NCI-H2196 treated with DMSO at 0.1 percent for 48 hours (cell line): ENCODE results near the gene ZNFX1.
A peak's percentile ranks its signal among the peaks of the same experiment; 100 is the strongest.
"Not testable (repeated sequence)": the region's sequence is repeated elsewhere in the genome, so short reads cannot be mapped to it uniquely, and the experiment has no call there.

Source experiments
- DNase-seq: peaks from one replicate; lab custom pipeline; 2025; ENCODE audit not compliant: unreplicated experiment; lab: John Stamatoyannopoulos, UW

Gene ZNFX1

DNA sequence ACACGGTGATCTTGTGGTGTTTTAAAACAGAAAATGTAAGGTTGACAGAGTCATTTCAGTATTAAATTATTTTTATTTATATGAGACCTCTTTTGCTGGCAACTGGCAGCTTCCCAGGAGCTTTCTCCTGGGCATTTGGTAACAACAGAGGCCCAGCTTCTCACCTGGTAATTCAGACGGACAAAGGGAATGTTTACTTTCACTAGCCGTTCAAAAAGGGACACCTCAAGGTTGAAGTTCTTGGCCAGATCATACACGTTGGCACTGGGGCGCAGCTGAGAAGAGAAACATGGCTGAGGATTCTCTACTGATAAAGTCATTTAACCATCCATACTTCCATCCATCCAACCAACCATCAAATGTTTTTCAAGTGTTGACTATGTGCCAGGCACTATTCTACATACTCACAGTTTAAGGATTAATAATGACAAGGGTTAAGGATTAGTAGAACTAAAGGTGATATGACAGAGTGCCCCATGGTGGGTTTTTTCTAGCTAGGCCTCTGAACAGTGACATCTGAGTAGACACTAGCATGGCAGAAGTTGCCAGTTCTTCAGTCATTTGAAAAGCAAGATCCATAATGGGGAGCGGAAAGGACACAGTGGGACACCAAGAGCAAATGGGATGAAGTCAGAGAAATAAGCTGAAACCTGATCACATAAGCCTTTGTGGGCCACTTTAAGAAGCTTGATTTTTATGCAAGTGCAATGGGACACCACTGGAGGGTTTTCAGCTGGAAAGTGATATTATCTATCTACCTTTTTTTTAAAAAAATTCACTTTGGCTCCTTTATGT, 25.1 kb downstream of the ZNFX1 start:
- DNase-seq: peak; percentile 51

DNA sequence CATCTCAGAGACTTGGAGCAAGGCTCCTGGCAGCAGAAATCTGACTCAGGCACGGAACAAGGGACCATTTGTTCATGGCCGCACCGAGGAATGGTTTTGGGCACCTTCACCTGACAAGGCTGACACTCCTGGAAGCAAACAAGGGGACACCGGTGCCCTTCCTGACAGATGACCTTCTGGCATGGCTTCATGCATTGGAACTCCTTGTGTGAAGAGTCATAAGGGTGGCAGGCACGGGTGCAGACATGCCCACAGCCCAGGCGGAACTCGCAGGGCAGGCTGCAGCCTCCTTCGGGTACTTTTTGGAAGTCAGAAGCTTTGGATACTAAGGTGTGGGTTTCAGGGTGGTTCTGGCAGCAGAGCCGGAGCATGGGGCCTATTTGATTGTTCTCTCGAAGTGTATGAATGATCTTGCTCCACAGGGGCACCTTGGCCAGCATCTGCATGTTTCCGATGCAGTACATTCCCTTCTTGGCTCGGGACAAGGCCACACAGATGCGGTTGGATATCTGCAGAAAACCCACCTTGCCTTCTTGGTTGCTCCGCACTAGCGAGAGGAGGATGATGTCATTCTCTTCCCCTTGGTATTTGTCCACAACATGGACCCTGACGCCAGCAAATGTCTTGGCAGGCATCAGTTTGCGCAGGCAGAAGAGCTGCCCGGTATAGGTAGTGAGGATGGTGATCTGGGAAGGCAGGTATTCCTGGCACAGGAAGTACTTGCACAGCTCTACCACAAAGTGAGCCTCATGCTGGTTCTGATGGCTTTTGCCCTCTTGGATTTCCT, 28.8 kb downstream of the ZNFX1 start:
- no peak for DNase-seq

DNA sequence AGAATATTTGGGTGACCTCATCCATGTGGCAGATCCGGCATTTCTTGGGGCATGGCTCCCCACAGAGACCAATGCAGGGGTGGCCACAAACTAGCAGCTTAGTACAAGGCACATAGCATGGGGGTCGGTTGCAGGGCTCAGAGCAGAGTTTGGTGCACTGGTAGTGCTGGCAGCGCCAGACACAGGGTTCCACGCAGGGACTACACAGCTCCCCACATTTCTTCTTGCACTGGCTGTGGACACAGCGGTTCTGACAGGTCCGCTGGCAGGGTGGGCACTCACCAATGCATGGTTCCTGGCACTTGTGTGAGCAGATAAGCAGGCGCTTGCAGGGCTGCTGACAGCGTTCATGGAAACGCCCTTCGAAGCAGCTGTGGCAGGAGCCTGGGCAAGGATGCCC, 29.6 kb downstream of the ZNFX1 start:
- no peak for DNase-seq

DNA sequence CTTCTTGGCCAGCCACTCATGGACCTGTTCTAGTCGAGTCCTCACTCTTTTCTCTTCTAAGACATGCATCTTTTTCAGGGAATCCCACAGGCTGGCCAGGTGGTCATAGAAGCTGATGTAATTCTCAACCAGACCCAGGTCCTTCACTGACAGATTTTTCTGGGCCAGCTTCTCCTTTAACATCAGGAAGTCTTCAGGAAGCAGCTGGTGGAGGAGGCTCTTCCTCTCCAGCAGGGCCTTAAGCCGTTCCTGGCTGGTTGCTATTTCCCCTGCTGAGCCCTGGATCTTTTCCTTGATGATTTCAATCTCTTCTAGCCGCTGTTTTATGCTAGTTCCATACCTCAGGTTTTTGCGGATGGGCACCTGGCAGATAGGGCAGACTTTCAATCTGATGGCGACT, 30.1 kb downstream of the ZNFX1 start:
- DNase-seq: no peak

DNA sequence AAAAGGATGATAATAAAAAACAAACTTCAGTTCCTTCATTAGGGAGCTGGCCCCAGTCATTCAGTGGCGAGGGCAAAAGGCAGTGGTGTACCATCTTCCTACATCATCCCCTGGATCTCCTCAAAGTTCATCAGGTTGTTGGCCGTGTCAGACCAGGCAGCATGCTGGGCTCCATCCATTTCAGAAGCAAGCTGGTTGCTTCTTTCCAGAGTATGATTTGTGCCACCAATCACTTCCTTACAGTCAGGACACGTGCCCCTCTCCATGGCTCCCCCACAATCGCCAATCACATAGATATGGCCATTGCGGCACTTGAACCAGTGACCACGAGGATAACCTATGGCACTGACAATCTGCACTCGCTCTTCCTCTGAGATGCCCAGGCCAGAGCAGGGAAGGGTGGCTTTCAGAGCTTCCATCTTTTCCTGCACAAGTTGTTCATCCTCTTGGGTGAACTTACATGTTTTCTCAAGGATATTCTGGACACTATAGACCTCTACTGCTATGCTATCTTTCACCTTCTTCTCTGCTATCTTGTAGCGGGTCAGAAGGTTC, 30.6 kb downstream of the ZNFX1 start:
- DNase-seq: no peak

DNA sequence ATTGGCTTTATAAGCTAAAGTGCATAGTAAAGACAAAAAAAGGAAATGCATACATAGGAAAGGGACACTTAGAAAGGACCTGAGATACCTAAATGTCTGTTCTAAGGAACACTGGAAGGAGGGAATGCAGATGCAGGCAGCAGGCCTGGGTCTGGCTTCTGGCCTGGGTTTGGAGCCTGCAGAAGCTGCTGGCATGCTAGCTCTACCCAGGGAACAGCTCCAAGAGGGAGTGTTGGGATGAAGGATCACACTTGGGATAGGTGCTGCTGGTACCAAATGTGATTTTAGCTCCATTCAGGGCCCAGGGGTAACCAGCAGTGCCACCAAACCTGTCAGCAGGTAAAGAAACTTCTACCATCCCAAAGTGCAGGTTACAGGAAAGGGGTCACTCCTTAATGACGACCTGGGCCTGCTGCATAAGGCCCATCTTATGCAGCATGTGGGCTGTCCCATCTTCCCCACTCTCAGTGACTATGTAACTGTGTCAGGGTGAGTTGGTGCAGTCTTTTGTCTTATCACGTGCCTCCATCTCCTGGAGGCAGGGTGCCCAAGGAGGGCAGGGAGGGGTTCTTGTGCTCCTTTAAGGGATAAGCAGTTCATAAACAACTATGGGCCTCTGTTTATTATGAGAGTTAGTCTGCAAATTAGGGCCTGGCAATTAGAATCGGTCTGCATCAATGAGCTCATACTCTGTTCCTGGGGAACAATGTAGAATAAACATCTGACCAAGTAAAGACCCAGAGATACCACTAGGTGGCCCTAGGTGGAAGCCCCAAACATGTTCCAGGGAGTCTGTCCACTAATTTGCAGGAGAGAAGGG, 31.7 kb downstream of the ZNFX1 start:
- DNase-seq: peak; percentile 64

DNA sequence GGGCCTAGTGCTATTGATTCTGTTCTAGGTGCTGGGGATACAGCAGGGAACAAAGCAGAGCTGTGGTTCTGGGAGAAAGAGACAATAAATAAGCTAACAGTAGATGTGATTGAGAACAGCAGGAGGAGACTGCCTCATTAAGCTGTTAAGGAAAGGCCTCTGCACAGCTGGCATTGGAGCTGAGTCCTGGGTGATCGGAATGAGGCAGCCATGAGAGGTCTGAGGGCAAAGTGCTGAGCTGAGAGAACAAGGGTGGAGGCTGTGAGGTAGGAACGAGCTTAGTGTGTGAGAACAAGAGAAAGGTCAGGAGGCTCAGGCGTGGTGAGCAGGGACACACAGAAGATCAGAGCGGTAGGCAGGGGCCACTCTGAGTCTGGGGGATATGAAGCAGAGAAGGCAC, 40.3 kb downstream of the ZNFX1 start:
- DNase-seq: no peak

DNA sequence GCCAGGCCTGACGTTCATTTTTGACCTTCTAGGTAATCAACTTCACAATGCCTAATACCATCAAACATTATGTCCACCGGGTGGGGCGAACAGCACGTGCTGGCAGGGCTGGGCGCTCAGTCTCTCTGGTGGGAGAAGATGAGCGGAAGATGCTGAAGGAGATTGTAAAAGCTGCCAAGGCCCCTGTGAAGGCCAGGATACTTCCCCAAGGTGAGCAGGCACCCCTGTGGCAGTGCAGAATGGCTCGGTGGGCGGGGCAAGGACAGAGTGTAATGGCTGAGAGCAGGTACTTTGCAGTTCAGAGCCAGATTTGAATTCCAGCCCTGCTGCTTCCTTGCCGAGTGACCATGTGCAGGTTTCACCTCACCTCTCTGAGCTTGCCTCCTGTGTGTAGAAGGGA, 41.6 kb downstream of the ZNFX1 start:
- DNase-seq: no peak

DNA sequence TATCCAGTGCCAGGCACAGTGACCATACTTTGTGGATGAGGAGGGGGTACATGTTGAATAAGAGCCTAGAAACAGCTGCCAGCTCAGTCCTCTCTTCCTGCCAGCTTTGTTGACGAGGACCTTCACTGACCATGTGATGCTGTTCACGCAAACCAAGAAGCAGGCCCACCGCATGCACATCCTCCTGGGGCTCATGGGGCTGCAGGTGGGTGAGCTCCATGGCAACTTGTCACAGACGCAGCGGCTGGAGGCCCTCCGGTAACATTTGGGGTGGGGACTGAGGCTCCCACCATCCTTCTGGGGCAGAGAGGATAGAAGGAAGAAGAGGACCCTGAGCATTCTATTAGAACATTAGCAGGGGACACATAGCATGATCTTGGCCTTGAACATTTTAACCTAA, 43.0 kb downstream of the ZNFX1 start:
- DNase-seq: no peak

DNA sequence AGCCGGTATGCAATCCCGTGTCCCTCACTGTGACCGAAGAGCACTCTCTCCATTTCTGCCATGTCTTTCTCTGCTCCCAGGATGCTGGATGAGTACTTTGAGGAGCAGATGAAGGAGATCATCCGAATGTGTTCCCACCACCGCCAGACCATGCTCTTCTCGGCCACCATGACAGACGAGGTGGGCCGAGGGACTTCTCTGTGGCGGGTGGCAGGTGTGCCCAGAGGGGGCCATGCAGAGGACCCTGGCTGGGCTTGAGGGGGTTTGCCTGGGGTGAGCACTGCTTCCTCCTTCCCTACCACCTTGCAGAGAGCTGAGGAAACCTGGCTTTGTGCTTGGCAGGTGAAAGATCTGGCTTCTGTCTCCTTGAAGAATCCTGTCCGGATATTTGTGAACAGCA, 44.6 kb downstream of the ZNFX1 start:
- no peak for DNase-seq

DNA sequence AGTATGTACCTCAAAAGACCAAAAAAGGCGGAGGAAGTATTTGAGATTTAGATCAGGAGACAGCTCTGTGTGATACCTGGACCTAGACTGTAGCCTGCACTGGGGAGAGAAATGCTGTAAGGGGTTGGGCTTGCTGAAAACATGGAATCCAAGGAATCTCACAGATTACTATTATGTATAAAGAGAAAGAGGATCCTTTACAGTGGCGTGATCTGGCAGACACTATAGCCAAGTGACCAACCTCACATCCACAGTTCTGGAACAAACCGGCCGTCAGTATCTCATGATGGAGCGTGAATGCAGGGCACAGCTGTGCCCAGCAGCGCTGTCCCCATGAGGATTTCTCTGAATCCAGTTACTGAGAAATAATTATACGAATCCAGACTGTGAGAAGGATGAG, 46.4 kb downstream of the ZNFX1 start:
- no peak for DNase-seq

DNA sequence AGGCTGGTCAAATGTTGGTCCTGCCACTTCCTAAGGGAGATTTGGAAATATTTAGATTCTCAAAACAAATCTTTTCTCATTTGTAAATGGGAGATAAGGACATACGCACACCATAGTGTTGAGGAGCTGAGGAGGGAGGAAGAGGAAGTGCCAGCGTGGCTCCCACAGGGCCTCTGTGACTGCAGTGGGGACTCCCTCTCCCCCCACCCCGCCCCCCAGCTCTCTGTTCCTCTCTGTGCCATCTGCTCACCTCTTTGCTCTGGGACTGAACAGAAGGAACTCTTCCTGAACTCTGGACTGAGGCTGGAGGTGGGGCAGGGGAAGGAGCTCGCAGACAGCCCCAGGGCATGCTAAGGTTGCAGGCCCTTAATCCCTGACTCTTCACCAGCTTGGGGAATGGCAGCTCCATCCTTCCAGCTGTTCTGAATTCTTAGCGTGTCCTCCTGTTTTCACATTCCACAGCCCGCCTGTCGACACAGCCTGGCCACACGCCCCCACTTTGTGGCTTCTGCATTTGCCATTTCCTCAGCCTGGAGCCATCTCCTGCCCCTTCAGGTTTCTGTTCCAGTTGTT, 47.2 kb downstream of the ZNFX1 start:
- DNase-seq: no peak

DNA sequence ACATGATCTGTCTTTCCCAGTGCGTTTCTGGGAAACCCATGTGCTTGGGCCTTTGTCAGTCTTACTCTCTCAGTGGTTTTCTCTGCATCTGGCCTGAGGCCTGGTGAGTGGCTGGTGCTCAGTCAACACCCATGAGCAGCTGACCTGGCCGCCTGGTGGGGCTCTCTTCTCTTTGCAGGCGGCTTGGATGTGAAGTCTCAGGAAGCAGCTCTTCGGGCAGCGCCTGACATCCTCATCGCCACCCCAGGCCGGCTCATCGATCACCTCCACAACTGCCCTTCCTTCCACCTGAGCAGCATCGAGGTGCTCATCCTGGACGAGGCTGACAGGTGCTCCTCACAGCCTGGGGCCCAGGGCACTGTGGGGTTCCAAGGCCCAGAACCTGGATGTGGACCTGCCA, 47.8 kb downstream of the ZNFX1 start:
- peak; percentile 80 for DNase-seq

DNA sequence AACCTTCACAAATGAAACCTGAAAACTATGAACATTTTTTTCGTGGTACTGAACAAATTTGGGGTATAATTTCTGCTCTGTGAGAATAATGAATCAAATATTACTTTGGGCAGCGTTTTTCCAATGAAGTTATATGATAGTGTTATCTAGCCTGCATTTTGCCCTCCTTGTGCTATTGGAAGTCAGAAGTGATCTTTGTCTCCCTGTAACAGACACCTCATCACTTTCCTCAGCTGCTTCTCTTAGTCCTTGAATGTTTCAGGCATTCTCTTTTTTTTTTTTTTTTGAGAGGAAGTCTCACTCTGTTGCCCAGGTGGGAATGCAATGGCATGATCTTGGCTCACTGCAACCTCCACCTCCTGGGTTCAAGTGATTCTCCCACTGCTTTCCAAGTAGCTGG, 48.5 kb downstream of the ZNFX1 start:
- DNase-seq: no peak

DNA sequence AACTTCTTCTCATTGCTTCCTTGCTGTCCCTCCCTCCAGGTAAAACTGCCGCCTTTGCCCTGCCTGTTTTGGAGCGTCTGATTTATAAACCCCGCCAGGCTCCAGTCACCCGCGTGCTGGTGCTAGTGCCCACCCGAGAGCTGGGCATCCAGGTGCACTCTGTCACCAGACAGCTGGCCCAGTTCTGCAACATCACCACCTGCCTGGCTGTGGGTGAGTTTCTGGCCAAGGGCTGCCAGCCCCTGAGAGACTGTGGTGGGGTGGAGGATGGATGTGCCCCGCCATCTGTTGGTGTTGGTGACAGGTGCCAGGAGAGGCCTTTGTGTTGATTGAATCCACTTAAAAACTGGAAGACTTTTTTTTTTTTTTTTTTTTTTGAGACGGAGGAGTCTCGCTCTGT, 49.2 kb downstream of the ZNFX1 start:
- DNase-seq: peak; percentile 10

DNA sequence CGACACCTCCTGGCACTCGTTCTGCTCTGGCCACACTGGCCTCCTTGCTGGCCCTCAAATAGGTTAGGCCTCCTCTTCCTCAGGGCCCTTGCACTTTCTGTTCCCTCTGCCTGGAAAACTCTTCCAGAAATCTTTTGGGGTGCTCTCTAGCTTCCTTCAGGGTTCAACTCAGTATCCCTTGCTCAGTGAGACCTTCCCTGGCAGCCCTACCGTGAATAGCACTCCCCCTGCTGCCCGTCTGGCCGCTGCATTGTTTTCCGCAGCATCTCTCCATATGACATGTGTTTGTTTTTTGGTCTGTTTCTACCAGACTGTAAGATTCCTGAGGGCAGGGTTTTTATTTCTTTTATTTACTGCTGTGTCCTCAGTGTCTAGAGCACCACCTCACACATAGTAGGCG, 52.0 kb downstream of the ZNFX1 start:
- DNase-seq: no peak

DNA sequence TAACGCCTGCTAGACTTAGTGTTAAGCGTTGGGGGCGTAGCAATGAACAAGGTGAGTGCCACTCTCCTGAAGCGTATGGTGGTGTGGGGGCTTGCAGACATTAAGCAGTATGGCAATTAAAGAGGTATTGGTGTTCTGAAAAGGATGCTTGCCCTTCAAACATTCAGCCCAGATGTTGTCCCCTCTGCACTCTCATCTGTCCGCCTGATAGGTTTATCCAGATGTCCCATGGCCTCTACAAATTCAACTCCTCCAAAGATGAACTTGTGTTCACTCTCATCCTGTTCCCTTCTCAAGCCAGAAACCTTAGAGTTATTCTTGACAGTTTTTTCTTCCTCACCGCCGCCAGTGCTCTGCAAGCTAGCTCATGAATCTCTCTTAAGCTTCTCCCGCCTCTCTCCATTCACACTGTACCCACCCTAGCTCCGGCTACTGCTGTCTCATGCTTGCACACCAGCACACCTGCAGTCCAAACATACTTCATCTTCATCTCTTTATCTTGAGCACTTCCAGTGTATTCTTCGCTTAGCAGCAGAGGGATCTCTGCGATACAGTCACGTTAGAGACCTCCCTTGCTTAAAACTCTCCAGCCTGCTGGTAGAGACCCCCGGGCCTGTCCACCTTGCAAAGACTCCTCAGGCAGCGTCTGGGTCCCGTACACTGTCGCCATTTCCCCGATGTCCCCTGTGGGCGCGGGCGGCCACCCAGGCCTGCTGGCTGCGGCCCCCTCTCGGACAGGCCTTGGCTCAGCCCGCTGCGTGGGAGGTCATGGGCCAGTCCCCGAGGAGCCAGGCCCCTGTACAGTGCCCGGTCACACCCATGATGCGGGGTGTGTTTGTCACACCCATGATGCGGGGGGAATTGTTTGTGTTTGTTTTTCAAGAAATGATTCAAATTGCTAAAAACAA, 57.7 kb downstream of the ZNFX1 start:
- DNase-seq: no peak

DNA sequence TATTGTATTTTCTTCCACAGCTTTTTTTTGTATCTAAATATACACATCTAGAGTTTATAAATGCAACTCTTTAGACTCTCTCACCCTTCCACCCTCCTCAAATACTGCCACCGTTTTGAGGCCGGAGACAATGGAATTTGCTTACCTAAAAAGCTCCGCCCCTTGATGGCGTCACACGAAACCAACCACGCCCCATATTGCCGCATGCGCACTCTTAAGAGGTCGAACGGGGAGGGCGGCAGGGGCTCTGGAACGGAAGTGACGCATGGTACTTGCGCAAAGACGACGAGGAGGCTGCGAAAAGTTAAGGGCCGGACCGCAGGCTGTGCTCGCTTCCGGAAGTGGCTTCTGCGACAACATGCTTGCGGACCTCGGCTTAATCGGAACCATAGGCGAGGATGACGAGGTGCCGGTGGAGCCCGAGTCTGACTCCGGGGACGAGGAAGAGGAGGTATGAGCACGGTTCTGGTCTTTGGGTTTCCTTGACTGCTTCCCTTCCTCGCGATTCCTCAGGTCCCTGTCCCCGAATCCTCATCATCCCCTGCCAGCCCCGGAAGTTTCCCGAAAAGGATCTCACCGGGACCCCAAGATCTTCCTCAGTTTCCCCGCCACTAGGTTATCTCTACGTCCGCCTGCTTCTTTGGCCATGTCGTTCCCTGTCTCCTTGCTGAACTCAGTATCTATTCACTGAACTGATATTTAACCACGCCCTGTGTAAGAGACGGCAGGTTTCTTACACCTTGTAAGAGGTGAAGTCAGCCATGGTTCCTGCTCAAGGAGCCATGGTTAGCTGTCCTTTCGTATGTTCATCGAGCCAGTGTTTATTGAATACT, 58.5 kb downstream of the ZNFX1 start, which contains the start of gene DDX27:
Gene DDX27, plus strand, starts transcription at position 326 of the 833 bp plus-strand sequence. Its CDS starts 33 bp downstream, at position 359.
- peak; percentile 99 for DNase-seq

DNA sequence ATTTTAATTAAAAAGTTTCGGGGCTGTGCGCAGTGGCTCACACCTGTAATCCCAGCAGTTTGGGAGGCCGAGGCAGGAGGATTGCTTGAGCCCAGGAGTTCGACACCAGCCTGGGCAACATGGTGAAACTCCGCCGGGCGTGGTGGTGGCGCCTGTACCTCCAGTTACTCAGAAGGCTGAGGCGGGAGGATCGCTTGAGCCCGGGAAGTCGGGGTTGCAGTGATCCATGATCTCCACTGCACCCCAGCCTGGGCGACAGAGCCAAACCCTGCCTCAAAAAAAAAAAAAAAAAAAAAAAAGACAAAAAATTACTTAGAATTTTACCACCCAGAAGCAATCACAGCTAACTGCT, 59.1 kb downstream of the ZNFX1 start:
- DNase-seq: not testable (repeated sequence)
